Endothelial cell (in vitro differentiated cells): ENCODE results near the gene FDCSP. TPM values are rescaled to one million over a fixed set of nuclear protein-coding genes. Genes with fewer than 3 reads are reported as not detected.
"Not testable (repeated sequence)": the region's sequence is repeated elsewhere in the genome, so short reads cannot be mapped to it uniquely, and the experiment has no call there.

Experiments
- DNase-seq: peaks from one replicate; pipeline ENCODE4 v3.0.0; 2021; ENCODE audit warnings: low spot score
- H3K27ac Mint-ChIP-seq: one replicate; pipeline ENCODE4 v1.8.0; 2021; ENCODE audit warnings: mixed read lengths, inconsistent platforms; ENCODE audit not compliant: unreplicated experiment
- H3K27me3 Mint-ChIP-seq: one replicate; pipeline ENCODE4 v1.8.0; 2021; ENCODE audit warnings: mild to moderate bottlenecking, moderate library complexity, mixed read lengths, inconsistent platforms; ENCODE audit not compliant: unreplicated experiment
- H3K36me3 Mint-ChIP-seq: one replicate; pipeline ENCODE4 v1.8.0; 2021; ENCODE audit warnings: mild to moderate bottlenecking, low read depth, mixed read lengths, inconsistent platforms; ENCODE audit not compliant: unreplicated experiment
- H3K4me1 Mint-ChIP-seq: one replicate; pipeline ENCODE4 v1.8.0; 2021; ENCODE audit warnings: mild to moderate bottlenecking, mixed read lengths, inconsistent platforms; ENCODE audit not compliant: unreplicated experiment
- H3K4me3 Mint-ChIP-seq: one replicate; pipeline ENCODE4 v1.8.0; 2021; ENCODE audit warnings: mild to moderate bottlenecking, mixed read lengths, inconsistent platforms; ENCODE audit not compliant: unreplicated experiment
- H3K9me3 Mint-ChIP-seq: one replicate; pipeline ENCODE4 v1.8.0; 2021; ENCODE audit warnings: mixed read lengths, inconsistent platforms; ENCODE audit not compliant: unreplicated experiment
- CTCF ChIP-seq: fragments of 200-600 bp; sonication (generic); IDR thresholded peaks from one replicate; pipeline ENCODE4 v1.5.0; 2021; ENCODE audit warnings: antibody characterized with exemption; ENCODE audit not compliant: unreplicated experiment
- total RNA-seq: library from RNA; stranded (reverse); fragmentation: NEBNext Ultra II Directional; extraction: Animal tissue kit (Norgen Biotek cat#: 25700); gene quantifications from one replicate; pipeline ENCODE4 v1.2.1, GENCODE V29; 2021; ENCODE audit not compliant: unreplicated experiment

The FDCSP gene
- total RNA-seq, 1 donor from 2014 or later: not detected

GRCh38 chr4:70203601-70204000 is 22.3 kb upstream of the FDCSP start:
- no peaks in the 10 kb centered on the region for H3K4me1 Mint-ChIP-seq
- DNase-seq: no peak
- H3K36me3 Mint-ChIP-seq: no peaks in the 10 kb centered on the region
- H3K9me3 Mint-ChIP-seq: no peaks in the 10 kb centered on the region
- H3K27me3 Mint-ChIP-seq: no peaks in the 10 kb centered on the region
- no peak overlapping the region for H3K4me3 Mint-ChIP-seq
- no peak for TF ChIP-seq CTCF
- H3K27ac Mint-ChIP-seq: no peak overlapping the region

GRCh38 chr4:70212752-70213151 is 13.2 kb upstream of the FDCSP start:
- H3K27me3 Mint-ChIP-seq, H3K36me3 Mint-ChIP-seq, H3K9me3 Mint-ChIP-seq, DNase-seq, H3K4me1 Mint-ChIP-seq, H3K4me3 Mint-ChIP-seq, H3K27ac Mint-ChIP-seq: not testable (repeated sequence)

GRCh38 chr4:70216109-70216508 is 9.8 kb upstream of the FDCSP start:
- H3K36me3 Mint-ChIP-seq, H3K27ac Mint-ChIP-seq: not testable (repeated sequence)

GRCh38 chr4:70216550-70216949 is 9.4 kb upstream of the FDCSP start:
- not testable (repeated sequence) for H3K36me3 Mint-ChIP-seq

More at GRCh38 chr4:70216109-70216508, 9.8 kb upstream of the FDCSP start:
- not testable (repeated sequence) for H3K27me3 Mint-ChIP-seq, H3K4me3 Mint-ChIP-seq, H3K9me3 Mint-ChIP-seq, DNase-seq, H3K4me1 Mint-ChIP-seq

GRCh38 chr4:70221389-70221788 is 4.5 kb upstream of the FDCSP start:
- H3K27me3 Mint-ChIP-seq, H3K4me3 Mint-ChIP-seq, H3K27ac Mint-ChIP-seq, H3K4me1 Mint-ChIP-seq, H3K9me3 Mint-ChIP-seq, DNase-seq, H3K36me3 Mint-ChIP-seq: not testable (repeated sequence)

More at GRCh38 chr4:70216550-70216949, 9.4 kb upstream of the FDCSP start:
- H3K4me3 Mint-ChIP-seq, H3K27me3 Mint-ChIP-seq, DNase-seq, H3K4me1 Mint-ChIP-seq, H3K27ac Mint-ChIP-seq, H3K9me3 Mint-ChIP-seq: not testable (repeated sequence)

- not testable (repeated sequence) for H3K27ac Mint-ChIP-seq, DNase-seq, H3K9me3 Mint-ChIP-seq, H3K36me3 Mint-ChIP-seq, H3K4me3 Mint-ChIP-seq, H3K4me1 Mint-ChIP-seq, H3K27me3 Mint-ChIP-seq
Observed at GRCh38 chr4:70221818-70222217, 4.1 kb upstream of the FDCSP start.

- no peaks in the 10 kb centered on the region for H3K4me1 Mint-ChIP-seq
- H3K9me3 Mint-ChIP-seq: no peaks in the 10 kb centered on the region
- no peaks in the 10 kb centered on the region for H3K27me3 Mint-ChIP-seq
- H3K36me3 Mint-ChIP-seq: no peaks in the 10 kb centered on the region
- H3K4me3 Mint-ChIP-seq: no peak overlapping the region
- no peak for DNase-seq
- no peak overlapping the region for H3K27ac Mint-ChIP-seq
- TF ChIP-seq CTCF: no peak
Observed at GRCh38 chr4:70236125-70236524, 10.2 kb downstream of the FDCSP start.
